Progenitor cell of endocrine pancreas (in vitro differentiated cells): ENCODE data around the gene PTPRZ1. TPM values are rescaled to one million over a fixed set of nuclear protein-coding genes. Genes with fewer than 3 reads are reported as not detected.

Experiments used
- DNase-seq: peaks from one replicate; pipeline ENCODE4 v3.0.0; 2021; ENCODE audit warnings: low spot score; ENCODE audit not compliant: unreplicated experiment
- H3K27ac Mint-ChIP-seq: 2 replicates; pipeline ENCODE4 v1.8.0; 2021; ENCODE audit warnings: mild to moderate bottlenecking, moderate library complexity, mixed read lengths
- H3K27me3 Mint-ChIP-seq: 2 replicates; pipeline ENCODE4 v1.8.0; 2021; ENCODE audit warnings: mixed read lengths
- H3K36me3 Mint-ChIP-seq: 2 replicates; pipeline ENCODE4 v1.8.0; 2022; ENCODE audit warnings: mixed read lengths; ENCODE audit not compliant: insufficient read depth
- H3K4me1 Mint-ChIP-seq: 2 replicates; pipeline ENCODE4 v1.8.0; 2021; ENCODE audit warnings: low read depth, mixed read lengths
- H3K4me3 Mint-ChIP-seq: 2 replicates; pipeline ENCODE4 v1.8.0; 2021; ENCODE audit warnings: low read depth, mild to moderate bottlenecking, moderate library complexity, mixed read lengths
- H3K9me3 Mint-ChIP-seq: 2 replicates; pipeline ENCODE4 v1.8.0; 2021; ENCODE audit warnings: low read depth, mixed read lengths
- CTCF ChIP-seq: fragments of 200-600 bp; sonication (generic); IDR thresholded peaks from one replicate; pipeline ENCODE4 v1.5.0; 2021; ENCODE audit warnings: antibody characterized with exemption, mild to moderate bottlenecking; ENCODE audit not compliant: unreplicated experiment
- total RNA-seq: library from RNA; stranded (reverse); gene quantifications from 2 replicates; pipeline ENCODE4 v1.2.1, GENCODE V29; 2021

Gene PTPRZ1
- total RNA-seq, 1 donor from 2014 or later: 0.74 TPM

GRCh38 chr7:121953164-121953563 lies 80.2 kb downstream of the PTPRZ1 start:
- no peak overlapping the region for H3K27ac Mint-ChIP-seq
- H3K4me3 Mint-ChIP-seq: no peak overlapping the region
- H3K9me3 Mint-ChIP-seq: no peaks in the 10 kb centered on the region
- H3K36me3 Mint-ChIP-seq: no peaks in the 10 kb centered on the region
- no peaks in the 10 kb centered on the region for H3K27me3 Mint-ChIP-seq
- peaks cover 2% of the 10 kb centered on the region for H3K4me1 Mint-ChIP-seq
- DNase-seq: no peak
- TF ChIP-seq CTCF: no peak

GRCh38 chr7:121953601-121954000 lies 80.6 kb downstream of the PTPRZ1 start:
- Mint-ChIP-seq H3K27ac (no peak overlapping the region), H3K9me3 (no peaks in the 10 kb centered on the region), H3K4me3 (no peak overlapping the region), H3K27me3 (no peaks in the 10 kb centered on the region), H3K4me1 (peaks cover 2% of the 10 kb centered on the region), H3K36me3 (no peaks in the 10 kb centered on the region)
- no peak for TF ChIP-seq CTCF
- no peak for DNase-seq

DNA sequence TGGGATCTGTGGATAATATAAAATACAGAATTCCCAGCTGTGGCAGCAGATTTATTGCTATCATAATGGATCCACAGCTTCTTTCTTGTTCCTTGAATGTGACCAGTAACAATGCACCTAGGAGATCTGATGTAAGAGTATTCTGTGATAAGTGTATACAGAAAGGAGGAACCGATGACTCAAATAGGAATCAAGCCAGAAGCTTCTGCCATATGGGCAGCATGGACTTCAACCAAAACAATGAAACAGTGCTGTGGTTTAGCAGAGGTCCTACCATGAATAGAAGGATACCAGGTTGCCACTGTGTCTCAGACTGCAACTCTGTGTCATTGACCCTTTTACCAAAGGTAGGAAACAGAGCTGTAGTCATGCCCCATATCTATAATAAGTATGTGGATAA lies 81.8 kb downstream of the PTPRZ1 start:
- Mint-ChIP-seq H3K9me3 (no peaks in the 10 kb centered on the region), H3K27me3 (no peaks in the 10 kb centered on the region), H3K4me3 (no peak overlapping the region), H3K27ac (no peak overlapping the region), H3K4me1 (peaks cover 2% of the 10 kb centered on the region), H3K36me3 (no peaks in the 10 kb centered on the region)
- no peak for DNase-seq
- TF ChIP-seq CTCF: no peak

GRCh38 chr7:121957626-121958025 lies 84.7 kb downstream of the PTPRZ1 start:
- H3K27ac Mint-ChIP-seq: no peak overlapping the region
- H3K4me3 Mint-ChIP-seq: no peak overlapping the region
- H3K9me3 Mint-ChIP-seq: no peaks in the 10 kb centered on the region
- TF ChIP-seq CTCF: no peak
- no peak for DNase-seq
- no peaks in the 10 kb centered on the region for H3K27me3 Mint-ChIP-seq
- no peaks in the 10 kb centered on the region for H3K4me1 Mint-ChIP-seq
- H3K36me3 Mint-ChIP-seq: no peaks in the 10 kb centered on the region

GRCh38 chr7:121960678-121961077 lies 87.7 kb downstream of the PTPRZ1 start:
- H3K27me3 Mint-ChIP-seq: no peaks in the 10 kb centered on the region
- no peaks in the 10 kb centered on the region for H3K4me1 Mint-ChIP-seq
- H3K36me3 Mint-ChIP-seq: no peaks in the 10 kb centered on the region
- no peak for DNase-seq
- H3K4me3 Mint-ChIP-seq: no peak overlapping the region
- TF ChIP-seq CTCF: no peak
- H3K9me3 Mint-ChIP-seq: no peaks in the 10 kb centered on the region
- H3K27ac Mint-ChIP-seq: no peak overlapping the region
